ENCODE measurements around the gene PALM2AKAP2. TPM values are rescaled to one million over a fixed set of nuclear protein-coding genes. Genes with fewer than 3 reads are reported as not detected.
A peak's percentile ranks its signal among the peaks of the same experiment; 100 is the strongest.

The PALM2AKAP2 gene
- 0.23 TPM in 1 of 2 replicates, not detected in the other for total RNA-seq

DNA sequence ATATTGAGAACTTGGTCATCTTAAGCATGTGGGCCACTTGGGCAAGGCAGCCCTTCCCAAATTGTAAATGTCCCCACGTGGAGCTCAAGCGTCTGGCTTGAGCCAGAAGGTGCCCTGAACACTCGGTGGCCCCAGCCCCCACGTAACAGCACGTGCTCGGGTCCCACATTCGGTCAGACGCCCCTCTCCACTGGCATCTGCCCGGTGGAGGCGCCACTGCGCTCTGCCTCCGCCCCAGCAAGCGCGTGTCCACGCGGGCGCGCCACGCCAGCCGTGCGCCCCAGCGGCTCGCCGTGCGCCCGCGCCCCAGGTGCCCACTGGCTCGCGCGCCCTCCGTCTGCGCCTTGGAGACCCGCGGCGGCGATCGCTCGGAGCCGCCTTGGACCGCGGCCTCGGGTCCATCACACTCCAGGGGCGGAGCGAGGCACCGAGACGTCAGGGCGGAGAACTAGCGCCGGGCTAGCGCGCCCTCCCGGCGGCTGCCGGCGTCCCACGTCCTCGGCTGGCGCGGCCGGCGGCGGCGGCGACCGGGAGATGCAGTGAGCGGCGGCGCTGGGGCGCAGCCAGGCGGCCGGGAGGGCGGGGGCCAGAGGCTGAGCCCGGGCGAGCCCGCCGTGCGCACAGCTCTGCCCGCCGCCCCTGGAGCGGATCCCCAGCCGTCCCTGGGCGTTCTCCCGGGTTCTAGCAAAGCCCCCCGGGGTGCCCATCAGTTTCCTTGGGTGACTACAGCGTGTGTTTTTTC is at the start of gene PALM2AKAP2:
Gene PALM2AKAP2, plus strand, starts transcription at position 488 of the 742 bp plus-strand sequence. CDS start 291 bp downstream, outside the sequence.
- peak; percentile 28 for DNase-seq

- no peak for DNase-seq
Measured at GRCh38 chr9:109730228-109730627, 49.8 kb upstream of the PALM2AKAP2 start.

- no peak for DNase-seq
Measured at GRCh38 chr9:109733690-109734089, 46.3 kb upstream of the PALM2AKAP2 start.

- DNase-seq = no peak
Measured at GRCh38 chr9:109734814-109735213, 45.2 kb upstream of the PALM2AKAP2 start.

DNA sequence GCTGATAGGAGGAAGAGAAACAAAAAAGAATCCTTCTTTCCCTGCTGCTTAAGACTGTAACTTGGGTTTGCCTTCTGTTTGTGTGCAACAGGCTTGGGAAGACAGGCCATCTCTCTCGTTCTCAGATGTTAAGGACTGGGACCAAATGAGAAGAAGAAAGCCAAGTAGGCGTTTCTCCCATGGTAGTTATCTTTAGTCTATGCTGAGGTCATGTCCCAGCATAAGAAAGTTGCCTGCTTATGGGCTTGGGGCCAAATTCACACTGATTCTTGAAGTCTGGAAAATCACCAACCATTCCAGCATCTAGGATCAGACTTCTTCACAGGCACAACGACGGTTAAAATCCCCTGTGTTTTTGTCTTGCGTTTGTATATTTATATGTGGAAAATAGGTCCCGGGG is 44.2 kb upstream of the PALM2AKAP2 start:
- no peak for DNase-seq

- no peak for DNase-seq
Measured at GRCh38 chr9:109737295-109737694, 42.7 kb upstream of the PALM2AKAP2 start.

GRCh38 chr9:109739760-109740159 is 40.2 kb upstream of the PALM2AKAP2 start:
- DNase-seq = no peak

DNA sequence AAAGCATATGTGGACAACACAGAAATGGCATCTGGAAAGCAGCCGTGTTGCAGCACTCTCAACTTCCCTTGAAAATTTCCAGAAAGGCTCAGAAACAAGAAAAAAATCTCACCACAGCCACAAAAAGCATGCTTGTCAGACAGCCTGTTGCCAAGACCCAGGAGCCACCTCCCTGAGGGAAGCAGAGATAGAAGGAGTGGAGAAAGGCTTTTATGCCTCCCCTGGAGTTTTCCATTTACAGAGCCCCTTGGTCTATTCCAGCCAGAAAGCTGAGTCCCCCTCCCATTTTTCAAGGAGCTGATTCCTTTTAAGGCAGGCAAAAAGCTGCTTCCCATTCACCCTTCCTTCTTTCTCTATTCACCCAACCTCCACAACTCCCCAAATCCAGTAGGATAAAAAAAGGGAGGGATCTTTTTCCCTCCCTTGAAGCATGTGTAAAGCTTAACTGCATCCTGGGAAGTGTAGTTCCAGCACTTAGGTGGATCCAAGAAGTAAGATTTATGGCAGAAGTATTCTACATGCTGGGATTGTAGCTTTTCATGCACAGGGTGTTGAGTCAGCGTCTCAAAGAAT is 37.1 kb upstream of the PALM2AKAP2 start:
- DNase-seq = no peak

- DNase-seq = no peak
Measured at GRCh38 chr9:109743696-109744095, 36.3 kb upstream of the PALM2AKAP2 start.

DNA sequence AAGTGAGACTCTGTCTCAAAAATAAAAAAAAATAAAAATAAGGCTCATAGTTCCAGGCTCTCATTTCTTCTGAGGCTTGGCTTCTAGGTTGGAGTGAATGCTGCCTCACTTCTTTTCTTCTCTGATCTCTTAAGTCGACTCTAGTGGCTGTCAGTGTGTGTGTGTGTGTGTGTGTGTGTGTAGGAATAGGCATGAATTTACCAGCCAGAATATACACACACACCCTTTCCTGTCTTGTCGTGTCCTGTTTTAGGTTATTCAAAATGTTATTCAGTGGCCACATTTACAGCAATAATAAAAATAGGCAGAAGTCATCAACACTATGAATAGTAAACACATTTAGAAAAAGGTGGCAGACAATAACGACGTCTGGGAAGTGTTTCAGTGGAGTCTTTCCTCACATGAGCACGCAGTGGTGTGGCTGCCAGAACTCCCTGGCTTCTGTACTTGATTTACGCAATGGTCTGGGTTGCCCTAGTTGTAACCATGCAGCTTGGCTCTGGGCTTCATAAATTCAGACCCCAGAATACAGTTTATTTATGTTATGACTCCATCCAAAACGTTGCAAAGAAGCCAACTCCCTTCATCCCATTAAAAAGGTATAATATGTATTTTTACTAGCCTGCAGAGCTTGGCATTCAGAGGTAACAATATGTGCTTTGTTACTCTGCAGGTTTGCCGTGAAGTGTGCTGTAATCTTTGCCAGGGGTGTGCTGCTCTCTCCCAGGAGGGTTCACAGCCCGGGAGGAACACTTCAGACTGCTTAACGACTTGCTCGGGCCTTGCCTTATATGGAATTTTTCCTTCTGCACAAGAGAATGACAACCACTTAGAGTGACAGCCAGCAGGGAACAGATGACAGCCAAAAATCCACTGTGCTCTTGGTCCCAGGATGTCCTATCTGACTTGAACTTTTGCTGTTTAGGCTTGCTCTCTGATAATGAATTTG is 34.4 kb upstream of the PALM2AKAP2 start:
- DNase-seq = no peak

- DNase-seq = no peak
Measured at GRCh38 chr9:109751253-109751652, 28.7 kb upstream of the PALM2AKAP2 start.

- DNase-seq = no peak
Measured at GRCh38 chr9:109753308-109753707, 26.7 kb upstream of the PALM2AKAP2 start.

DNA sequence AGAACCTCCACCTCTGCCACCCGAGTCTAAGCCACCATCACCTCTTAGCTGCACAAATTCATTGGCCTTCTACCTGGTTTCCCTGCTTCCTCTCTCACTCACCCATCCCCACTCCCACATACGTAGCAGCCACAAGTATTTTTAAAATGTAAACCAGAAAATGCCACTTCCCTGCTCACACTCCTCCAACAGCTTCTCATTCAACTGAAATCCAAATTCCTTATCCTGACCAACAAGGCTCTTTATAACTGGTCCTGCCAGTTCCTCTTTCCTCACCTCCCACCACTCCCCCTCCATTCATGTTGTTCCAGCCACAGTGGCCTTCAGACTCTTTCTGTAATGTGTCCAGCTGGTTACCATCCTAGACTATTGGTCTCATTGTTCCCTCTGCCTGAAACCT is 25.0 kb upstream of the PALM2AKAP2 start:
- no peak for DNase-seq

- DNase-seq = no peak
Measured at GRCh38 chr9:109759589-109759988, 20.4 kb upstream of the PALM2AKAP2 start.

- no peak for DNase-seq
Measured at GRCh38 chr9:109765278-109765677, 14.7 kb upstream of the PALM2AKAP2 start.

DNA sequence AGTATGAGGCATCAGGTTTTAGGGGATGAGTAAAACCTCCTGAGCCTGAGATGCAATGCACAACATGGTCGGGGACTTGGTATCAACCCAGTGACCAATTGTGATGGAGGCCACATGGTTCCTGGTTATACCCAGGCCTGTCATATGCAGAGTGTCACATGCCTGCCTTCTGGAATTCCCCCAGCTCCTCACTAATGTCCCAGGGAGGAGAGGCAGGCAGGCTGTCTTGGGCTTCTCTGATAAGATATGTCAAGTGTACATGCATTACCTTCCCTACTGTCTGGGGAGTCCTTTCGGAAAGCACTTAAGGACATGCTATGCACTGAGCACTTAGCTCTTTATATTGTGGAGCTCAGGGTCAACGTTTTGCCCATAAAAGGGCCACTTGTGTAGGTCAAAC is 14.2 kb upstream of the PALM2AKAP2 start:
- no peak for DNase-seq

DNA sequence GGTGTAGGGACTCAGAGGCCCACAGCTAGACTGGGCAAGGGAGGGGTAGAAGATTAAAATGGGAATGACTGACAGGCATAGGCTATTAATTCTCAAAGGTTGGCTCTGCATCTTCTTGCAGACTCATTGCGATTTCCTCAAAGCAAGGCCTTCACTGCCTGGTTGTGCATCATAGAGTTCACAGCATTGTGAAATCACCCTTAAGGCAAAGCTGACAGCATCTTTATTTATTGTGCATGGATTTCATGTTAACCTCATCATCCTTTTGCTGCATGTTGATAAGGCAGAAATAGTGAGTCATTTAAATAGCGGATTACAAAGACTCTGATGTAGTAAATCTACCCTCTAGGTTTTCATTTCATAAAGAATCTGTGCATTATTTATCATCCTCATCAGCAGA is 13.6 kb upstream of the PALM2AKAP2 start:
- DNase-seq = no peak

DNA sequence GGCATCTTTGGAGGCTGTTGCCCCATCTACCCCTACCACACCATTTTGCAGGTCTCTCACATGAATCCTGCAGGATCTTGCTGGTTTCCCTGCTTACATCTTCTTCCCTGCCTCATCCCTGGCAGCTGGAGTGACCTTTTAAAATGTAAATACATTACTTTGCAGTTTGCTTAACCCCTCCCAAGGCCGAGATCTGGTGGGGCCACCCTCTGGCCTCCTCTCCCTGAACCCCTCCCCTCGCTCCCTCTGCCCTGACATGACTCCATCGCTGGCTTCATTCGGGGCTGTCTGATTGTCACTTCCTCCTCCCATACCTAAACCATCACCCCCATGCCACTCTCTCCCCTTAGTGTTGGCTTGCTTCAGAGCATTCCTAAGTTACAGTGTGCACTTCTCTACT is 12.6 kb upstream of the PALM2AKAP2 start:
- no peak for DNase-seq

- DNase-seq = no peak
Measured at GRCh38 chr9:109767814-109768213, 12.2 kb upstream of the PALM2AKAP2 start.

DNA sequence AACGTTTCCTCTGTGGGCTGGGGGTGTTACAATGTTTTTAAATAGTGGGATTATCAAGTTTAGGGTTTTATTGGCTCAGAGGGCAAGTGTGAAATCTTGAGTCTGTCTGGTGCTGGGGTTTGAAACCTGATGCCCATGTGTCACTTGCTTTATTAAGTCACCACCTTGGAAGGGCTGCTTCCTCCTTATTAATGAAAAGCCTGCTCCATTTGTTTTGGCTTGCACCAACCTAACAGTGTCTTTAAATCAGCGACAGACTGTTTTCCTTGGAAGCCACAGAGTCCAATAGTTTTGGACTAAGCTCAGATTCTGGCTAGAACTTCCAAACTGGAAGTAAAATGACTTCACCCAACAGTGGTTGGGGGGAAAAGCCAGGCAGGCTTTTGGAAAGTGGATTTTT is 10.7 kb upstream of the PALM2AKAP2 start:
- DNase-seq = no peak

- no peak for DNase-seq
Measured at GRCh38 chr9:109770101-109770500, 9.9 kb upstream of the PALM2AKAP2 start.

DNA sequence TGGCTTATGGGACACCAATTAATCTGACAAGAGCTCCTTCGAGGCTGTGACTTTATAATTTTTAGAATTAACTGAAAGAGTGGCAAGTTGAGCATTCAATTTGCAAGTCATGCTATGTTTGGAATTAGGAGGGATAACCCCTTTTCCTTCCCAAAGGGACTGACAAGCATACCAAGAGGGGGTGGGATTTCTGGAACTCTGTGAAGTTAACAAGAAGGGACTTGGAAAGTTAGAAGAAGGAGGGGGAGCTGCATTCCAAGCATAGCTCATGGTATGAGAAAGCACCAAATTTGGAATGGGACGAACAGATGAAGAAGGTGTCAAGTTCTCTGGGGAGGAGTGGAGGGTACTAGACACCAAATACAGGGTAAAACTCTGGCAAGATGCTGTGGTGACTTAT is 8.9 kb upstream of the PALM2AKAP2 start:
- no peak for DNase-seq

- DNase-seq = no peak
Measured at GRCh38 chr9:109771796-109772531, 8.0 kb upstream of the PALM2AKAP2 start.
